Peyer's patch (tissue), 4 donors: ENCODE results near the gene TLCD2. TPM values are rescaled to one million over a fixed set of nuclear protein-coding genes. Genes with fewer than 3 reads are reported as not detected.

Experiments
- DNase-seq, 3 donors: peaks; one replicate each; pipeline ENCODE4 v3.0.0-alpha.2; 2017 to 2019
- H3K27ac ChIP-seq, 4 donors: fragments of 200-600 bp; sonication (generic); one replicate each; pipeline ENCODE4 v1.5.1; 2016 to 2019
- H3K27me3 ChIP-seq, 2 donors: fragments of 200-600 bp; sonication (generic); one replicate each; pipeline ENCODE4 v1.5.1; 2019
- H3K36me3 ChIP-seq, 3 donors: fragments of 200-600 bp; sonication (generic); one replicate each; pipeline ENCODE4 v1.5.1; 2016 to 2019
- H3K4me1 ChIP-seq, 4 donors: fragments of 200-600 bp; sonication (generic); one replicate each; pipeline ENCODE4 v1.5.1; 2016 to 2019
- H3K4me3 ChIP-seq, 4 donors: fragments of 200-600 bp; sonication (generic); 1 replicate in 3 of 4; 2 replicates in 1 of 4; pipeline ENCODE4 v1.5.1; 2016 to 2019; ENCODE audit warnings: mild to moderate bottlenecking in 1 of 4
- H3K9me3 ChIP-seq, 4 donors: fragments of 200-600 bp; sonication (generic); one replicate each; pipeline ENCODE4 v1.5.1; 2016 to 2019; ENCODE audit warnings: mild to moderate bottlenecking in 1 of 4
- CTCF ChIP-seq, 6 experiments: fragments of 450-650 bp in 4 of 6; fragments of 200-600 bp in 2 of 6; sonication (generic) in 1 of 6; IDR thresholded peaks; one replicate each; pipeline ENCODE4 v1.5.1; 2017 to 2019; ENCODE audit warnings: antibody characterized with exemption in 6 of 6, mild to moderate bottlenecking in 3 of 6, moderate library complexity in 1 of 6
- POLR2A ChIP-seq, 2 donors: fragments of 450-650 bp; IDR thresholded peaks; one replicate each; pipeline ENCODE4 v1.5.1; 2017; ENCODE audit warnings: antibody characterized with exemption in 2 of 2, mild to moderate bottlenecking in 2 of 2, moderate library complexity in 2 of 2
- total RNA-seq, 4 donors: library from RNA; depleted of rRNA; stranded (reverse); fragments of >200 nt; gene quantifications; one replicate each; pipeline ENCODE4 v1.1.0, GENCODE V29; 2016

TLCD2 gene
- total RNA-seq, 4 donors from 2014 or later, result 8.3 to 37.8 (median 19.5) TPM

GRCh38 chr17:1732833-1733321 is 22.7 kb upstream of the TLCD2 start:
- Histone ChIP-seq H3K4me3 (no peak overlapping the region), H3K27ac (peak overlapping the region in 1 of 4 donors; percentile 55), H3K9me3 (no peaks in the 10 kb centered on the region), H3K27me3 (no peaks in the 10 kb centered on the region), H3K36me3 (peaks cover 0 to 58% (median 0%) of the 10 kb centered on the region in 3 donors), H3K4me1 (peaks cover 0 to 30% (median 5%) of the 10 kb centered on the region in 4 donors)
- peak in 1 of 3 donors; percentile 48 for DNase-seq
- no peak for TF ChIP-seq POLR2A (IDR thresholded peaks at IDR 0.05)
- no peak for TF ChIP-seq CTCF (IDR thresholded peaks at IDR 0.05)

- H3K27me3 ChIP-seq, result no peaks in the 10 kb centered on the region
- H3K36me3 ChIP-seq, result peaks cover 0 to 58% (median 0%) of the 10 kb centered on the region in 3 donors
- no peaks in the 10 kb centered on the region for H3K9me3 ChIP-seq
- no peak for DNase-seq
- TF ChIP-seq POLR2A (IDR thresholded peaks at IDR 0.05) (no peak), CTCF (IDR thresholded peaks at IDR 0.05) (no peak)
- no peak overlapping the region for H3K4me3 ChIP-seq
- peak overlapping the region in 1 of 4 donors; percentile 55 for H3K27ac ChIP-seq
- peaks cover 0 to 30% (median 6%) of the 10 kb centered on the region in 4 donors for H3K4me1 ChIP-seq
Measured at GRCh38 chr17:1732241-1732832, 22.2 kb upstream of the TLCD2 start.

GRCh38 chr17:1731194-1731506 is 21.0 kb upstream of the TLCD2 start:
- Histone ChIP-seq H3K4me3 (no peak overlapping the region), H3K36me3 (peaks cover 0 to 66% (median 0%) of the 10 kb centered on the region in 3 donors), H3K27ac (peak overlapping the region; percentile 73 to 93 (median 88)), H3K27me3 (no peaks in the 10 kb centered on the region), H3K4me1 (peaks cover 0 to 25% (median 7%) of the 10 kb centered on the region in 4 donors), H3K9me3 (no peaks in the 10 kb centered on the region)
- no peak for DNase-seq
- no peak for TF ChIP-seq POLR2A (IDR thresholded peaks at IDR 0.05)
- TF ChIP-seq CTCF (IDR thresholded peaks at IDR 0.05), result no peak

DNA sequence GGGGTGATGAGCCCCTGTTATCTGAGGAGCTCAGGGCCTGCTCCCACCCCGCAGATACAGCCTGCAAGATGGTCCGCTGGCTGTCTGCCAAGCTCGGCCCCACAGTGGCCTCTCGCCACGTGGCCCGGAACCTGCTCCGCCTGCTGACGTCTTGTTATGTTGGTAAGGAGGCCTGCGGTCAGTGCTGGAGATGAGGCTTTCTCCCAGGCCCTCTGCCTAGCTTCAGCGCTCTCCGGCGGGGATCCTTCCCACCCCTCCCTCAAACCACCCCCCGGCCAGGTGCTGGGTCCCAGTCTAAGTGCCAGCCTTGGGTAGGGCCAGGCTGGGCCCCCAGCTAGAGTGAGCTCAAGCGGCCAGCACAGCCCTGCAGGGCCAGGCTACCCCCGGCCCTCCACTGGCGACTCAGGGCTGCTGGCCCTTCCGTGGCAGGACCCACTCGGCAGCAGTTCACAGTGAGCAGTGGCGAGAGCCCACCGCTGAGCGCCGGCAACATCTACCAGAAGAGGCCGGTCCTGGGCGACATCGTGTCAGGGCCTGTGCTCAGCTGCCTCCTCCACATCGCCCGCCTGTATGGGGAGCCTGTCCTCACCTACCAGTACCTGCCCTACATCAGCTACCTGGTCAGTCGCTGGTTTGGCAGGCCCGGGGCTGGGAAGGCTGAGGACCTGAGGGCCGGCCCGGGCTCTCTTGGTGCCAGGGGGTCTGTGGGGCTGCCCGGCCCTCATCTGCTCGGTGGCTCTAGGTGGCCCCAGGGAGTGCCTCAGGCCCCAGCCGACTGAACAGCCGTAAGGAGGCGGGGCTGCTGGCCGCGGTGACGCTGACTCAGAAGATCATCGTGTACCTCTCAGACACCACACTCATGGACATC is 20.4 kb upstream of the TLCD2 start:
- H3K9me3 ChIP-seq, result no peaks in the 10 kb centered on the region
- peak in 2 of 3 donors; percentile 66 to 82 for DNase-seq
- H3K27ac ChIP-seq, result peak overlapping the region; percentile 73 to 93 (median 88)
- H3K4me1 ChIP-seq, result peaks cover 0 to 25% (median 12%) of the 10 kb centered on the region in 4 donors
- peak overlapping the region in 1 of 4 donors; percentile 19 for H3K4me3 ChIP-seq
- TF ChIP-seq CTCF (IDR thresholded peaks at IDR 0.05) (no peak), POLR2A (IDR thresholded peaks at IDR 0.05) (peak in 1 of 2 donors; percentile 19)
- no peaks in the 10 kb centered on the region for H3K27me3 ChIP-seq
- peaks cover 0 to 71% (median 0%) of the 10 kb centered on the region in 3 donors for H3K36me3 ChIP-seq

- Histone ChIP-seq H3K4me1 (peaks cover 0 to 31% (median 17%) of the 10 kb centered on the region in 4 donors), H3K9me3 (no peaks in the 10 kb centered on the region), H3K27ac (peak overlapping the region; percentile 73 to 93 (median 88)), H3K27me3 (no peaks in the 10 kb centered on the region), H3K36me3 (peaks cover 0 to 71% (median 0%) of the 10 kb centered on the region in 3 donors), H3K4me3 (peak overlapping the region in 1 of 4 donors; percentile 19)
- no peak for DNase-seq
- TF ChIP-seq POLR2A (IDR thresholded peaks at IDR 0.05), result no peak
- TF ChIP-seq CTCF (IDR thresholded peaks at IDR 0.05), result no peak
Measured at GRCh38 chr17:1729966-1730325, 19.8 kb upstream of the TLCD2 start.
